Ishikawa (cell line): ENCODE results near the gene THSD4.

Experiments
- CEBPB ChIP-seq: IDR thresholded peaks from 2 replicates; pipeline ENCODE4 v1.6.1; 2012
- CREB1 ChIP-seq: IDR thresholded peaks from 2 replicates; pipeline ENCODE4 v1.6.1; 2012; ENCODE audit warnings: low read depth
- EGR1 ChIP-seq: IDR thresholded peaks from 2 replicates; pipeline ENCODE4 v1.6.1; 2012
- EP300 ChIP-seq: IDR thresholded peaks from 2 replicates; pipeline ENCODE4 v1.6.1; 2012; ENCODE audit warnings: borderline replicate concordance
- FOXM1 ChIP-seq: IDR thresholded peaks from 2 replicates; pipeline ENCODE4 v1.6.1; 2012; ENCODE audit warnings: low read depth, borderline replicate concordance
- MAX ChIP-seq: IDR thresholded peaks from 2 replicates; pipeline ENCODE4 v1.6.1; 2012
- NFIC ChIP-seq: IDR thresholded peaks from 2 replicates; pipeline ENCODE4 v1.6.1; 2012
- RAD21 ChIP-seq: IDR thresholded peaks from 2 replicates; pipeline ENCODE4 v1.6.1; 2012; ENCODE audit warnings: low read depth
- REST ChIP-seq: IDR thresholded peaks from 2 replicates; pipeline ENCODE4 v1.6.1; 2012; ENCODE audit warnings: low read depth, mild to moderate bottlenecking
- TAF1 ChIP-seq: IDR thresholded peaks from 2 replicates; pipeline ENCODE4 v1.6.1; 2012; ENCODE audit warnings: low read depth, mild to moderate bottlenecking
- TCF12 ChIP-seq: IDR thresholded peaks from 2 replicates; pipeline ENCODE4 v1.6.1; 2012; ENCODE audit warnings: low read depth
- TEAD4 ChIP-seq: IDR thresholded peaks from 2 replicates; pipeline ENCODE4 v1.6.1; 2012
- USF1 ChIP-seq: IDR thresholded peaks from 2 replicates; pipeline ENCODE4 v1.6.1; 2012
- YY1 ChIP-seq: IDR thresholded peaks from 2 replicates; pipeline ENCODE4 v1.6.1; 2012; ENCODE audit warnings: low read depth
- ZBTB7A ChIP-seq: IDR thresholded peaks from 2 replicates; pipeline ENCODE4 v1.6.1; 2012; ENCODE audit warnings: low read depth

Gene THSD4

GRCh38 chr15:71627188-71627587 is 511.9 kb downstream of the THSD4 start:
- TF ChIP-seq EP300 = no peak
- TF ChIP-seq NFIC = no peak
- TF ChIP-seq USF1 = no peak
- no peak for TF ChIP-seq TAF1
- TF ChIP-seq CREB1 = no peak
- no peak for TF ChIP-seq FOXM1
- TF ChIP-seq MAX = no peak
- TF ChIP-seq TCF12 = no peak
- TF ChIP-seq YY1 = no peak

GRCh38 chr15:71627604-71628003 is 512.3 kb downstream of the THSD4 start:
- no peak for TF ChIP-seq RAD21
- no peak for TF ChIP-seq EP300
- no peak for TF ChIP-seq TCF12
- no peak for TF ChIP-seq CREB1
- TF ChIP-seq REST = no peak
- no peak for TF ChIP-seq YY1
- no peak for TF ChIP-seq USF1
- TF ChIP-seq EGR1 = no peak

- no peak for TF ChIP-seq EP300
- no peak for TF ChIP-seq RAD21
- TF ChIP-seq MAX = no peak
- TF ChIP-seq TAF1 = no peak
Observed at GRCh38 chr15:71628988-71629770, 513.9 kb downstream of the THSD4 start.

- TF ChIP-seq EGR1 = no peak
- no peak for TF ChIP-seq REST
- no peak for TF ChIP-seq ZBTB7A
- TF ChIP-seq EP300 = no peak
- no peak for TF ChIP-seq TCF12
- no peak for TF ChIP-seq TEAD4
- no peak for TF ChIP-seq FOXM1
- no peak for TF ChIP-seq RAD21
Observed at GRCh38 chr15:71629781-71630474, 514.7 kb downstream of the THSD4 start.

GRCh38 chr15:71630475-71630809 is 515.2 kb downstream of the THSD4 start:
- no peak for TF ChIP-seq TCF12
- no peak for TF ChIP-seq ZBTB7A
- no peak for TF ChIP-seq FOXM1
- no peak for TF ChIP-seq CREB1
- no peak for TF ChIP-seq TAF1
- TF ChIP-seq USF1 = no peak
- TF ChIP-seq REST = no peak
- TF ChIP-seq MAX = no peak
- TF ChIP-seq YY1 = no peak
- no peak for TF ChIP-seq NFIC
- no peak for TF ChIP-seq TEAD4
- no peak for TF ChIP-seq CEBPB
- no peak for TF ChIP-seq RAD21
- TF ChIP-seq EGR1 = no peak
- TF ChIP-seq EP300 = no peak
